Epidermal melanocyte (primary cell): Measurements from ENCODE around the gene SKIDA1.

ENCODE experiments used
- DNase-seq: peaks from one replicate; pipeline ENCODE4 v3.0.0; 2011; ENCODE audit warnings: low spot score; ENCODE audit not compliant: insufficient read length

The SKIDA1 gene

GRCh38 chr10:21517134-21518031 is 8.1 kb downstream of the SKIDA1 start:
- DNase-seq: no peak

GRCh38 chr10:21516242-21517131 is 9.0 kb downstream of the SKIDA1 start:
- DNase-seq: no peak

DNA sequence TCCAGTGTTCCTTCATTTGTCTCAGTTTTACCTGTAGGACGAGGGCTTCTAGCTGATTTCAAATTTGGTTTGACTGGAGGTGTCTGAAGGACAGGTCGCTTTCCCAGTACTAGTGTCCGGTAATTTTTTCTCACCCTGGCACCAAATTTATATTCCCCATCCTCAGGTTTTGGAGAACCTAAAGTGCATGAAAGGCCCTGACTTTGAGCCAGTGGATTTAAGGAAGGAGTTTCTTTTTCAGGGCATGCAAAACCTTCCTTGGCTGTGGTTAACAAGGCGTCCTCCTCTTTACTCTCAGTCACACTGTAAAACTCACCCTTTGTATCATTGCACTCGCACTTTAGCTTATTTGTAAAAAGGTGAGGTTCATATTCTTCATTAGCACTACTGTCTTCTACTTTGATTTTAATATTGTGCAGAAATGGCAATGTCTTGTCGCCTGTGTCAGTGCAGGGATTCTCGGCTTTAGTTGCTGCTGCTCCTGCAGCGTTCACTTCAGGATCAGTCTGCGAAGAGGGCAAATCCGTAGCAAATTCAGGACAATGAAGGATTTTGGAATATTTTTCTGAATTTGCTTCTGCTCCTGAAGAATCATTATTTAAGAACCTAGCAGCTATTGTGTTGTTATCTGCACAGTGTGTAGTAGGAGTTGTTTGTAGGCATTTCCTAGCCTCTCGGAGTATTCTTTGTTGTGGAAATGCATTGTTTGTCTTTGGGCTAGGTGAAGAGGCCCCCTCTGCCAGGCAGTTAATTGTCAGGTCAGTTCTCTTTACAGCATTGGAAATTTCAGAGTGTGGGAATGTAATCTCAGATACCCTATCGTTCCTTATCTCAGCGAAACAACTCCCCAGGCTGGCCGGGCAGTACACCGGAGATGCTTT is 9.9 kb downstream of the SKIDA1 start:
- DNase-seq: no peak

GRCh38 chr10:21514818-21515351 is 10.6 kb downstream of the SKIDA1 start:
- DNase-seq: no peak

DNA sequence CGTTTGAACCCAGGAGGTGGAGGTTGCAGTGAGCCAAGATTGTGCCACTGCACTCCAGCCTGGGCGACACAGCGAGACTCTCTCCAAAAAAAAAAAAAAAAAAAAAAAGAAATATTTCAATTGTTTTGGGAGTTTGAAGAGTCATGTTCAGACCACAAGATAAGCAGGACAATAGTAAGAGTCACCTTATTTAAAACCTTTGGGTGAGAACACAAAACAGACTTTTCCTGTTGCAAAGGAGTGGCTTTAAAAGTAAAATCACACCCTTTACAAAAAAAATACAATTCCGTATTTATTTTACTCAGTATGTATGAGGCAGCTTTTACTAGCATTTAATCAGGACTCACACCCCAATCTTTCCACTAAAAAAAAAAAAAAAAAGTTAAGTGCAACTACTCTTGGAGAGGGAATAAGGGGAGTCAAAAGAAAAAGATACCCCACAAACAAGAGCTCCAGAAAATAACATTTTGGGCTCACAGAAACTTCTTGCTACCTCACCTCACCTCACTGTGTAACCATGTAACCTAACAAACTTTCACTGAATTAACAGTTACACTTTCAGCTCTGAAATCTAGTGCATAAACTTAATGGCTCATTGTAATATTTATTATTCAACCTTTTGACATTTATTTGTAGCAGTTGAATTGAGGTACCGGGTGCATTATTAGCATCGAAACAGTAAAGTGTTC is 11.2 kb downstream of the SKIDA1 start:
- DNase-seq: no peak

- no peak for DNase-seq
Measured at GRCh38 chr10:21513405-21513788, 12.1 kb downstream of the SKIDA1 start.

- no peak for DNase-seq
Measured at GRCh38 chr10:21512573-21513404, 12.7 kb downstream of the SKIDA1 start.

DNA sequence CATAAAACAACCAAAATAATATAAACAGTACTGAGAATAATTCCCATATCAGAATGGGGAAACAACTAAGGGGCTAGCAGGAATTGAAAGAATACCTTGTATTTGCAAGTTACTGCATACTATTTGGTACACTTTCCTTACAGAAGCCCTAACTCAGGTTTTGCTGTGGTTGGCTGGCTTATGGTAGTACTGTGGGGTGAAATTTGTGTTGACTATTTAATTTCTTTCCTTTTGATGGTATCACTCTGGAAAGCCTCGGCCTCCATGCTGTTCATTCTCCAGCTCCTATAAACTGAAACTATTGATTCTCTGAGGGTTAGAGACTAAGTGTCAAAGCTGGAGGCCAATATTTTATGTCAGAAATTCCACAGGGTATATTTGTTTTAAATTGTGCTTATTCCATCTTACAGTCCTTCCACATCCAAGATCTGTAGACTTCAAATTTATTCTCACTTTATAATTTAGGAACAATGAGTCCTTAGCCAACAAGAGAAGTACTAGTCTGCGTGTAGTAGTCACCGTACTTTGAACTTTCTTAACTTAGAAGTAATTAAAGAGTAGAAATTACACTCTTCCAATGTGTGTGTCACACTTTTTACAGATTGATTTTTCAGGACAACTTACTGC is 13.4 kb downstream of the SKIDA1 start:
- DNase-seq: no peak

DNA sequence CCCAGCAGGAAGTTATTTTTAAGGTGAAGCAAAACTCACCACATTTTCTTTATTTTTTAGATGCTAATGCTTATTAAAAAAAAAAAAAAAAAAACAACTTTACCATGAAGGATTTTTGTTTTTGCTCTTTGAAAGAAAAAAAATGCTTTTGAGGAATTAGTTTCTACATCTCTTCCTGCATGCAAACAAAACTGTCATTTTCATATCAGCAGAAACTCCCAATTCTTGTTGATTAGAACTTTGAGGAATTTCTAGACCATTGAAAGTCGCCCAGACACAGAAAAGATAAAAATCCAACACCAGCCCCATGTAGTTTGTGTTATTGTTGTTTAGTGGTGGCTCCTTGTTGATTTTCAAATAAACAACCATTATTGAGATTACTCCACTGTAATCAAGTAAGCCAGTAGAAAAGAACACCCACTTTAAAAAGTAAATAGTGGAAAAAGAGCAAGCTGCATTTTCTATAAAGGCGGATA is 14.3 kb downstream of the SKIDA1 start:
- no peak for DNase-seq

DNA sequence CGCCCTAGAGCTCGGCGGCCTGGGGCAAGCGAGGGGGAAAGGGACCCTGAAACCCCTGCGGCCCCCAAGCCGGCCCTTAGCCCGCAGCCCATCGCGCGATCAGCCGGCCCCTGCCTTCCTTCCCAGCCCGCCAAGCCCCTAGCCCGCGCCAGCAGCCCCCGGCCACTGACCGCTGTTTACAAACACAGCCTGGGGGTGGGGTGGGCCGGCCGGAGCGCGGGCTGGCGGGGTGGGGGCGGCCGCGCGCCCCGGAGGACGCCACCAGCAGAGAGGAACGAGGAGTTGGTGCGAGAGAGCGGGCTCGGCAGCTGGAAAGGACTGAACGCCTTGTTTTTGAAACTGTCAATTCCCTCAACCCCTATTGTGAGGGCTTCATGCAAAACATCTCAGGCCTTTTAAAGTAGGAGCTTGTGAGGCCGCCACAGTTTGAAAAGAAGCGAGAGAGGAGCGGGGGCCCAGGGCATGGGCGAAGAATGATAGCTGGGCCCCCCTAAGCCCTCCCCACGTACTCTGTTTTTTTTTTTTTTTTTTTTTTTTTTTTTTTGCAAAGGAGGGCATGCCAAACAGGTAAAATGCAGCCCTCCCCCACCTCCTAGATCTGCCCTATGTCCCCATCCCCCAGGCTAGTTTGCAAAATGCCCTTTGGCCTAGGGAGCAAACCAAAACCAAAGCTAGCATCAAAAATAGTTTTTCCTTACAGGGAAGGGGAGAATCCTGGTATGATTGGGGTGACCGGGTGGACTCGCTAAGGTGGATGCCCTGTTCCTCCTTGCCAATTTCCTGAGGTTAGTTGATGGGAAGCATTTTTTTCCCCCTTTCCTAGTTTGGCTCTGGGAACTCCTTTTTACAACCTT is 15.0 kb downstream of the SKIDA1 start:
- DNase-seq: no peak

GRCh38 chr10:21509341-21510240 is 15.9 kb downstream of the SKIDA1 start:
- no peak for DNase-seq

DNA sequence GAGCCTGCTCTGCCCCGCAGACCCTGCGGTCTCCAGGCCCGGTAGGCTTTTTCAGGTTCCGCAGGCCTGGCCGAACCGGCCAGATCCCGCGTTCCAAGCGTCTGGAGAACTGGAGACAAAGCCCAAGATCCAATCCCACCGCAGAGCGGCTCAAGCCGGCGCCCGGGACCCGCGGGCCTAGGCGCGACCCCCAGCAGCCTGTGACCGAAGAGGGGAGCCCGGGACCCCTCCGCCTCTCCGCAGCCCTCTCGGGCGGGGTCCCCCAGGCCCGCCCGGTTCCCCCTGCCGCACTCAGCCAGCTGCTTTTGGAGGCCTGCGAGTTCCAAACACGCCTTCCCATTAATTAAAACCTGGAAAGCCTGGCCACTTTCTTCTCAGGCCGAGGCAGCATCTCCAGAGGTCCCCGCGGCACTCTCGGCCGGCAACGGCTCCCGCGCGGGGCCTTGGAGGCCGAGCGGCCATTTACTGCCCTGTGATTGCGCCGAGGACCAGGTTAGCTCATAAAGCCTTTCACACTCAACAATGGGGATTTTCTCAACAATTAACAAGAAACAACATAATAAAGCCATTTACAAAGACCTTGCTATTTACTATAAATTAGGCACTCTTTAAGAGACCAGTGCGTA is 16.7 kb downstream of the SKIDA1 start:
- DNase-seq: no peak

GRCh38 chr10:21507150-21507549 is 18.3 kb downstream of the SKIDA1 start:
- no peak for DNase-seq

DNA sequence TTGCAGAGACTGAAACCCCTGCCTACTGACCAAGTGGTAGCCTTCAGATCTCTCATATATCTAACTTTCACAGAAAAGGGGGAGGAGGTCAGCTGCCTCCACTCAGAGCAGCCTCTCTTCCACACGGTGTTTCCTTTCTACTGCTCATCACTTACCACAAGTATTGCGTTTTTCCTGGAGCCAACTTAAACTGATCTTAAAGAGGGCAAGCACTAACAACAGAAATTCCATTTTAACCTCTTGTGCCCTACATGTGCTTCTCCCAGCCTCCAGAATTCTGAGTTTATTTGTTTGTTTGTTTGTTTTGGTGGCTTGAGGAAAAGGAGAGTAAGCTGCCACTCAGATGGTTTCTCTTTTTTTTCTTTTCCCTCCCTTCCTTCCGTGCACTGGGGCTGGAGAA is 19.1 kb downstream of the SKIDA1 start:
- no peak for DNase-seq

DNA sequence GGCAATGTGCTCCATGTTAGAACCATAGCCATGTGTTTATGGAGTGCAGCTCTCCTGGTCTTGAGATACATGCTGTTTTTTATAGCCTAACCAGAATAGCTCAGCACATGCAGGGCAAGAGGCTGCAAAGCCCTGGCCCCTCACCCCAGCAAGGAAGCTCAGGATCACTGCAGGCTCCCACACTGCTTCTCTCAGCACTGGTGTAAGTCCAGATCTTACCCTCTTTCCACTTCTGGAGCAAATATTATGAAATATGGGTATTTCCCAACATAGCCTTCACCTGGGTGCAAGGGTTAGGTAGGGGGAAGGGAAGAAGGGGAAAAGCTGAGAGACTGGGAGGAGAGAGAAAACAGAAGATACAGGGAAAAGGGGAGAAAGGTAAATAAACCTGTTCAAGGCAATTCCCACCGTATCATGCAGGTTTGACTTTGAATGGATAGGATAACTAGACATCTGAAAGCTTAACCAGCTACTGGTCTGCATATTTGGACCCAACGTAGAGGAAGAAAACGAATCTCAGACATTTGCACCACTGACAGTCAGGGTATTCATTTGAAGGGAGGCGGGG is 19.7 kb downstream of the SKIDA1 start:
- DNase-seq: no peak

DNA sequence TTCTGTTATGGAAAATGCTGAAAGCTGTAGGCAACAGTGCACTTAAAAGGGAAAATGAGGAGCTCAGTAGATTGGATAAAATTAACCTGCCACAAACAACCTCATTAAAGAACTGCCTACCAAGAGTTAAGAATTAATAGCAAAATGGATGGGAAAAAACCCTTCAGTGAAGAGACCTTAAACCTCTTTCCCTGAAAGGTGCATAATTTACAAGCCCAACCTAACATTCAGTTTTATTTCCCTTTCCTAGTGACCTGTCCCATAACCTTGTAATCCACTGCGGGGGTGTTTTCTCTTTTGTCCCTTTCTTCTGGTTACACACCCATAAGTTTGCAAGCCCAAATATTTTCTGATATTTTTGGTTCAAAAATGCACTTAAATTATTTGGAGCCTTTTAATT is 21.9 kb downstream of the SKIDA1 start:
- DNase-seq: no peak
